CD8-positive, alpha-beta memory T cell (primary cell): ENCODE measurements around the gene LY86. TPM values are rescaled to one million over a fixed set of nuclear protein-coding genes. Genes with fewer than 3 reads are reported as not detected.

Experiments used
- CTCF ChIA-PET: fragments of 350-600 bp; sonication (Branson Sonifier 250); formaldehyde crosslinking; loops from one replicate; lab custom pipeline; 2021; ENCODE audit warnings: antibody characterized with exemption; lab: Charles Lee
- POLR2A ChIA-PET: fragments of 350-600 bp; sonication (Branson Sonifier 250); formaldehyde crosslinking; loops from one replicate; lab custom pipeline; 2021; ENCODE audit warnings: antibody characterized with exemption; lab: Charles Lee
- DNase-seq, 5 donors: peaks; one replicate each; pipeline versions ENCODE4 v3.0.0 to v3.0.0-alpha.2; 2020 to 2022; ENCODE audit warnings: mixed read lengths in 1 of 5
- H3K27ac ChIP-seq: one replicate; pipeline ENCODE4 v1.7.0; 2013; ENCODE audit warnings: low read depth, mild to moderate bottlenecking, low read length, moderate library complexity
- H3K27me3 ChIP-seq: 2 replicates; pipeline ENCODE4 v1.7.0; 2013; ENCODE audit warnings: low read length, mild to moderate bottlenecking; ENCODE audit not compliant: insufficient read depth, poor library complexity, severe bottlenecking
- H3K36me3 ChIP-seq: 2 replicates; pipeline ENCODE4 v1.7.0; 2013; ENCODE audit warnings: mild to moderate bottlenecking, low read length, moderate library complexity; ENCODE audit not compliant: insufficient read depth
- H3K4me1 ChIP-seq: 2 replicates; pipeline ENCODE4 v1.7.0; 2013; ENCODE audit warnings: mild to moderate bottlenecking, low read length, moderate library complexity; ENCODE audit not compliant: insufficient read depth
- H3K4me3 ChIP-seq: 2 replicates; pipeline ENCODE4 v1.7.0; 2013; ENCODE audit warnings: mild to moderate bottlenecking, low read length
- H3K9me3 ChIP-seq: 2 replicates; pipeline ENCODE4 v1.7.0; 2013; ENCODE audit warnings: mild to moderate bottlenecking, low read length
- H3K27ac Mint-ChIP-seq, 8 donors: one replicate each; pipeline ENCODE4 v1.8.0; 2020 to 2021; ENCODE audit warnings: mixed read lengths in 8 of 8, mild to moderate bottlenecking in 6 of 8, inconsistent platforms in 3 of 8, moderate library complexity in 3 of 8
- H3K27me3 Mint-ChIP-seq, 2 donors: one replicate each; pipeline ENCODE4 v1.8.0; 2020 to 2021; ENCODE audit warnings: mixed read lengths in 2 of 2, mild to moderate bottlenecking in 1 of 2, moderate library complexity in 1 of 2
- H3K36me3 Mint-ChIP-seq, 3 donors: one replicate each; pipeline ENCODE4 v1.8.0; 2020 to 2021; ENCODE audit warnings: mixed read lengths in 3 of 3, inconsistent platforms in 1 of 3, mild to moderate bottlenecking in 1 of 3
- H3K4me1 Mint-ChIP-seq, 3 donors: one replicate each; pipeline ENCODE4 v1.8.0; 2020 to 2021; ENCODE audit warnings: mixed read lengths in 3 of 3, inconsistent platforms in 1 of 3, mild to moderate bottlenecking in 1 of 3
- H3K4me3 Mint-ChIP-seq, 7 donors: one replicate each; pipeline ENCODE4 v1.8.0; 2020 to 2021; ENCODE audit warnings: mixed read lengths in 7 of 7, mild to moderate bottlenecking in 6 of 7, moderate library complexity in 4 of 7, inconsistent platforms in 2 of 7
- H3K9me3 Mint-ChIP-seq, 5 donors: one replicate each; pipeline ENCODE4 v1.8.0; 2020 to 2022; ENCODE audit warnings: mixed read lengths in 5 of 5, mild to moderate bottlenecking in 3 of 5, moderate library complexity in 2 of 5, inconsistent platforms in 1 of 5
- polyA plus RNA-seq: library from polyadenylated mRNA; unstranded; fragments of 300-500 nt; fragmentation: Illumina TruSeq; gene quantifications from one replicate; pipeline ENCODE4 v1.2.3, GENCODE V29; 2021
- total RNA-seq, 2 experiments: library from RNA; stranded (reverse); gene quantifications; one replicate each; pipeline ENCODE4 v1.2.3, GENCODE V29; 2021

LY86 gene
- total and polyA plus RNA-seq, 3 experiments from 2014 or later = 0.31 to 2.4 (median 0.53) TPM

GRCh38 chr6:6699741-6700367 is 111.3 kb downstream of the LY86 start:
- Mint-ChIP-seq H3K4me3 (no peak overlapping the region), H3K27me3 (peaks cover 6% of the 10 kb centered on the region in 2 donors), H3K9me3 (peaks cover 0 to 2% (median 0%) of the 10 kb centered on the region in 5 donors), H3K36me3 (no peaks in the 10 kb centered on the region), H3K27ac (no peak overlapping the region), H3K4me1 (no peaks in the 10 kb centered on the region)
- ChIA-PET CTCF (interaction anchor here (0.7 kb wide), 1 partner anchor 19 kb away, joined by 3 read pairs; no protein-coding TSS in a partner anchor), POLR2A (no interaction called here)
- Histone ChIP-seq H3K9me3 (no peaks in the 10 kb centered on the region), H3K27ac (no peak overlapping the region), H3K36me3 (no peaks in the 10 kb centered on the region), H3K4me1 (no peaks in the 10 kb centered on the region), H3K27me3 (no peaks in the 10 kb centered on the region), H3K4me3 (no peak overlapping the region)
- DNase-seq = no peak

- peaks cover 1 to 6% of the 10 kb centered on the region in 2 donors for H3K27me3 Mint-ChIP-seq
- no peaks in the 10 kb centered on the region for H3K4me1 ChIP-seq
- H3K4me1 Mint-ChIP-seq = no peaks in the 10 kb centered on the region
- ChIA-PET CTCF (interaction anchor here (0.7 to 1.1 kb wide), 2 partner anchors 10 to 19 kb away, joined by 3 read pairs; no protein-coding TSS in a partner anchor), POLR2A (no interaction called here)
- peak overlapping the region in 2 of 8 donors; percentile 42 to 52 for H3K27ac Mint-ChIP-seq
- H3K9me3 Mint-ChIP-seq = peaks cover 0 to 2% (median 0%) of the 10 kb centered on the region in 5 donors
- no peaks in the 10 kb centered on the region for H3K36me3 Mint-ChIP-seq
- H3K4me3 Mint-ChIP-seq = no peak overlapping the region
- no peak overlapping the region for H3K27ac ChIP-seq
- no peaks in the 10 kb centered on the region for H3K36me3 ChIP-seq
- DNase-seq = no peak
- no peaks in the 10 kb centered on the region for H3K27me3 ChIP-seq
- no peak overlapping the region for H3K4me3 ChIP-seq
- no peaks in the 10 kb centered on the region for H3K9me3 ChIP-seq
Measured at GRCh38 chr6:6700407-6701270, 112.1 kb downstream of the LY86 start.

- H3K9me3 Mint-ChIP-seq = peaks cover 0 to 2% (median 0%) of the 10 kb centered on the region in 5 donors
- no peaks in the 10 kb centered on the region for H3K36me3 ChIP-seq
- H3K4me1 ChIP-seq = no peaks in the 10 kb centered on the region
- no peak overlapping the region for H3K4me3 ChIP-seq
- H3K4me3 Mint-ChIP-seq = no peak overlapping the region
- no peak overlapping the region for H3K27ac Mint-ChIP-seq
- no peaks in the 10 kb centered on the region for H3K4me1 Mint-ChIP-seq
- ChIA-PET POLR2A (no interaction called here), CTCF (interaction anchor here (1.1 kb wide), 1 partner anchor 9 kb away, joined by 3 read pairs; no protein-coding TSS in a partner anchor)
- H3K27me3 ChIP-seq = no peaks in the 10 kb centered on the region
- no peak overlapping the region for H3K27ac ChIP-seq
- no peaks in the 10 kb centered on the region for H3K9me3 ChIP-seq
- DNase-seq = no peak
- H3K36me3 Mint-ChIP-seq = no peaks in the 10 kb centered on the region
- H3K27me3 Mint-ChIP-seq = peaks cover 2 to 6% of the 10 kb centered on the region in 2 donors
Measured at GRCh38 chr6:6701864-6702263, 113.3 kb downstream of the LY86 start.

- Mint-ChIP-seq H3K4me3 (no peak overlapping the region), H3K9me3 (peaks cover 0 to 2% (median 0%) of the 10 kb centered on the region in 5 donors), H3K27ac (no peak overlapping the region), H3K36me3 (peaks cover 0 to 1% (median 0%) of the 10 kb centered on the region in 3 donors), H3K4me1 (no peaks in the 10 kb centered on the region), H3K27me3 (peaks cover 1 to 6% of the 10 kb centered on the region in 2 donors)
- no peak for DNase-seq
- ChIA-PET POLR2A (no interaction called here), CTCF (no interaction called here)
- H3K36me3 ChIP-seq = no peaks in the 10 kb centered on the region
- H3K27ac ChIP-seq = no peak overlapping the region
- no peak overlapping the region for H3K4me3 ChIP-seq
- no peaks in the 10 kb centered on the region for H3K27me3 ChIP-seq
- no peaks in the 10 kb centered on the region for H3K4me1 ChIP-seq
- no peaks in the 10 kb centered on the region for H3K9me3 ChIP-seq
Measured at GRCh38 chr6:6703699-6704098, 115.2 kb downstream of the LY86 start.
